Natural killer cell (primary cell): ENCODE results near the gene GKN2. TPM values are rescaled to one million over a fixed set of nuclear protein-coding genes. Genes with fewer than 3 reads are reported as not detected.

ENCODE experiments used
- ATAC-seq, 3 donors: fragments of 150-1000 bp in 2 of 3; fragments of 200-7000 bp in 1 of 3; cut with Tn5 transposase; 1 replicate in 1 of 3; 2 replicates in 2 of 3; pipeline ENCODE4 v1.10.0; 2021; ENCODE audit warnings: mild to moderate bottlenecking in 2 of 3, moderate library complexity in 2 of 3
- DNase-seq, 2 donors: peaks; one replicate each; pipeline versions ENCODE4 v3.0.0 to v3.0.0-alpha.2; 2013 to 2021; ENCODE audit warnings: mixed read lengths in 1 of 2
- H3K27ac ChIP-seq: one replicate; pipeline ENCODE4 v1.5.1; 2013; ENCODE audit warnings: mild to moderate bottlenecking, low read length
- H3K27me3 ChIP-seq: one replicate; pipeline ENCODE4 v1.6.1; 2013; ENCODE audit warnings: low read length; ENCODE audit not compliant: control insufficient read depth, insufficient read depth
- H3K36me3 ChIP-seq: one replicate; pipeline ENCODE4 v1.6.1; 2013; ENCODE audit warnings: low read length; ENCODE audit not compliant: control insufficient read depth, insufficient read depth
- H3K4me1 ChIP-seq: one replicate; pipeline ENCODE4 v1.6.1; 2013; ENCODE audit warnings: low read length; ENCODE audit not compliant: control insufficient read depth, insufficient read depth
- H3K4me3 ChIP-seq: one replicate; pipeline ENCODE4 v1.5.1; 2013; ENCODE audit warnings: low read length
- H3K9me3 ChIP-seq: one replicate; pipeline ENCODE4 v1.6.1; 2013; ENCODE audit warnings: low read length; ENCODE audit not compliant: control insufficient read depth, insufficient read depth
- H3K27ac Mint-ChIP-seq, 2 donors: one replicate each; pipeline ENCODE4 v1.8.0; 2022; ENCODE audit warnings: mild to moderate bottlenecking in 2 of 2, mixed read lengths in 2 of 2, moderate library complexity in 1 of 2
- H3K27me3 Mint-ChIP-seq, 2 donors: one replicate each; pipeline ENCODE4 v1.8.0; 2022; ENCODE audit warnings: low read depth in 2 of 2, mixed read lengths in 2 of 2
- H3K36me3 Mint-ChIP-seq: one replicate; pipeline ENCODE4 v1.8.0; 2022; ENCODE audit warnings: mixed read lengths
- H3K4me1 Mint-ChIP-seq, 2 donors: one replicate each; pipeline ENCODE4 v1.8.0; 2022; ENCODE audit warnings: mixed read lengths in 2 of 2
- H3K4me3 Mint-ChIP-seq: one replicate; pipeline ENCODE4 v1.8.0; 2022; ENCODE audit warnings: mild to moderate bottlenecking, moderate library complexity, mixed read lengths
- H3K9me3 Mint-ChIP-seq, 2 donors: one replicate each; pipeline ENCODE4 v1.8.0; 2022; ENCODE audit warnings: mixed read lengths in 2 of 2
- CTCF ChIP-seq: fragments of 200-600 bp; IDR thresholded peaks from one replicate; pipeline ENCODE4 v1.8.0; 2022; ENCODE audit warnings: antibody characterized with exemption
- WGBS: methylation state at CpG from one replicate; pipeline ENCODE4 v1.1.7; 2013; ENCODE audit warnings: missing lambda C conversion rate; ENCODE audit not compliant: insufficient coverage; 5-methylcytosine and 5-hydroxymethylcytosine counted together
- intact Hi-C: fragments of 100-400 bp; cut with micrococcal nuclease; formaldehyde crosslinking; loops from one replicate; pipeline ENCODE4 v1.14.2; 2022
- total RNA-seq, 4 donors: library from RNA; stranded (reverse); fragments of 120-200 nt in 1 of 4; gene quantifications; one replicate each; pipeline versions ENCODE4 v1.2.3 to v1.2.4, GENCODE V29; 2013 to 2022

The GKN2 gene
- total RNA-seq, 3 donors from 2014 or later (not counting 1 experiment from before 2014, with no cell fraction given): not detected

GRCh38 chr2:68906716-68907115 is 46.0 kb downstream of the GKN2 start:
- DNase-seq (no peak), ATAC-seq (no peak)
- WGBS: 64% methylated on average over 1 of the region's 3 CpGs
- H3K9me3 ChIP-seq: no peaks in the 10 kb centered on the region
- Mint-ChIP-seq H3K36me3 (peaks cover 8% of the 10 kb centered on the region), H3K9me3 (peaks cover 0 to 5% of the 10 kb centered on the region in 2 donors), H3K27me3 (peaks cover 14 to 32% of the 10 kb centered on the region in 2 donors), H3K4me1 (peaks cover 25% of the 10 kb centered on the region in 2 donors), H3K27ac (no peak overlapping the region), H3K4me3 (no peak overlapping the region)
- no peak for TF ChIP-seq CTCF
- H3K36me3 ChIP-seq: no peaks in the 10 kb centered on the region
- no peak overlapping the region for H3K4me3 ChIP-seq
- H3K27ac ChIP-seq: no peak overlapping the region
- intact Hi-C loops: loop anchor here (5.0 kb wide), 3 partner anchors 139 to 439 kb away; partner anchors contain the start of genes APLF and FBXO48
- H3K27me3 ChIP-seq: no peaks in the 10 kb centered on the region
- peaks cover 26% of the 10 kb centered on the region for H3K4me1 ChIP-seq

DNA sequence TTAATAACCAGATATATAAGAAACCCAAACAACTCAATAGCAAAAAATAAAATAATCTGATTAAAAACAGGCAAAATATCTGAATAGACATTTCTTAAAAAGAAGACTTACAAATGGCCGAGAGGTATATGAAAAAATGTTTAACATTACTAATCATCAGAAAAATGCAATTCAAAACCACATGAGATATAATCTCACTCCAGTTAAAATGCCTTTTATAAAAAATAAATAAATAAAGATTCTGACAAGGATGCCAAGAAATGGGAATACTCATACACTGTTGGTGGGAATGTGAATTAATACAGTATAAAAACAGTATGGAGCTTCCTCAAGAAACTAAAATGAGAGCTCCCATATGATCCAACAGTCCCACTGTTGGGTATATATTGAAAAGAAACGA is 47.6 kb downstream of the GKN2 start:
- H3K4me3 Mint-ChIP-seq: no peak overlapping the region
- H3K27ac Mint-ChIP-seq: no peak overlapping the region
- Histone ChIP-seq H3K27me3 (no peaks in the 10 kb centered on the region), H3K27ac (no peak overlapping the region), H3K4me3 (no peak overlapping the region), H3K36me3 (no peaks in the 10 kb centered on the region), H3K9me3 (peaks cover 7% of the 10 kb centered on the region), H3K4me1 (peaks cover 22% of the 10 kb centered on the region)
- peaks cover 24 to 25% of the 10 kb centered on the region in 2 donors for H3K4me1 Mint-ChIP-seq
- DNase-seq (no peak), ATAC-seq (no peak)
- peaks cover 18 to 39% of the 10 kb centered on the region in 2 donors for H3K27me3 Mint-ChIP-seq
- peaks cover 0 to 10% of the 10 kb centered on the region in 2 donors for H3K9me3 Mint-ChIP-seq
- H3K36me3 Mint-ChIP-seq: peaks cover 15% of the 10 kb centered on the region
- intact Hi-C loops: loop anchor here (5.0 kb wide), 3 partner anchors 138 to 438 kb away; partner anchors contain the start of genes APLF and FBXO48
- no CpG with 5 or more reads among the region's 2 CpGs for WGBS
- TF ChIP-seq CTCF: no peak

- Mint-ChIP-seq H3K9me3 (peaks cover 0 to 12% of the 10 kb centered on the region in 2 donors), H3K4me3 (no peak overlapping the region)
Observed at GRCh38 chr2:68901561-68901960, 51.1 kb downstream of the GKN2 start.

More at GRCh38 chr2:68901561-68901960, 51.1 kb downstream of the GKN2 start:
- H3K36me3 ChIP-seq: no peaks in the 10 kb centered on the region
- H3K27ac ChIP-seq: no peak overlapping the region
- no peaks in the 10 kb centered on the region for H3K4me1 ChIP-seq
- DNase-seq (no peak), ATAC-seq (no peak)
- H3K27me3 ChIP-seq: no peaks in the 10 kb centered on the region
- H3K27me3 Mint-ChIP-seq: peaks cover 24 to 62% of the 10 kb centered on the region in 2 donors
- peaks cover 23% of the 10 kb centered on the region for H3K36me3 Mint-ChIP-seq
- H3K4me1 Mint-ChIP-seq: no peaks in the 10 kb centered on the region
- H3K9me3 ChIP-seq: peaks cover 7% of the 10 kb centered on the region
- intact Hi-C loops: no loop called here
- no peak for TF ChIP-seq CTCF
- H3K27ac Mint-ChIP-seq: no peak overlapping the region
- H3K4me3 ChIP-seq: no peak overlapping the region
- WGBS: no CpG with 5 or more reads among the region's 1 CpG
